HG02840 (cell line): Measurements from ENCODE around the gene ZNF467.

ENCODE experiments used
- ATAC-seq: cut with Tn5 transposase; IDR thresholded peaks from one replicate; pipeline ENCODE4 v1.9.1; 2021; ENCODE audit warnings: mild to moderate bottlenecking, moderate library complexity, moderate number of reproducible peaks; ENCODE audit not compliant: unreplicated experiment, low FRiP score

The ZNF467 gene, protein sequence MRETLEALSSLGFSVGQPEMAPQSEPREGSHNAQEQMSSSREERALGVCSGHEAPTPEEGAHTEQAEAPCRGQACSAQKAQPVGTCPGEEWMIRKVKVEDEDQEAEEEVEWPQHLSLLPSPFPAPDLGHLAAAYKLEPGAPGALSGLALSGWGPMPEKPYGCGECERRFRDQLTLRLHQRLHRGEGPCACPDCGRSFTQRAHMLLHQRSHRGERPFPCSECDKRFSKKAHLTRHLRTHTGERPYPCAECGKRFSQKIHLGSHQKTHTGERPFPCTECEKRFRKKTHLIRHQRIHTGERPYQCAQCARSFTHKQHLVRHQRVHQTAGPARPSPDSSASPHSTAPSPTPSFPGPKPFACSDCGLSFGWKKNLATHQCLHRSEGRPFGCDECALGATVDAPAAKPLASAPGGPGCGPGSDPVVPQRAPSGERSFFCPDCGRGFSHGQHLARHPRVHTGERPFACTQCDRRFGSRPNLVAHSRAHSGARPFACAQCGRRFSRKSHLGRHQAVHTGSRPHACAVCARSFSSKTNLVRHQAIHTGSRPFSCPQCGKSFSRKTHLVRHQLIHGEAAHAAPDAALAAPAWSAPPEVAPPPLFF

DNA sequence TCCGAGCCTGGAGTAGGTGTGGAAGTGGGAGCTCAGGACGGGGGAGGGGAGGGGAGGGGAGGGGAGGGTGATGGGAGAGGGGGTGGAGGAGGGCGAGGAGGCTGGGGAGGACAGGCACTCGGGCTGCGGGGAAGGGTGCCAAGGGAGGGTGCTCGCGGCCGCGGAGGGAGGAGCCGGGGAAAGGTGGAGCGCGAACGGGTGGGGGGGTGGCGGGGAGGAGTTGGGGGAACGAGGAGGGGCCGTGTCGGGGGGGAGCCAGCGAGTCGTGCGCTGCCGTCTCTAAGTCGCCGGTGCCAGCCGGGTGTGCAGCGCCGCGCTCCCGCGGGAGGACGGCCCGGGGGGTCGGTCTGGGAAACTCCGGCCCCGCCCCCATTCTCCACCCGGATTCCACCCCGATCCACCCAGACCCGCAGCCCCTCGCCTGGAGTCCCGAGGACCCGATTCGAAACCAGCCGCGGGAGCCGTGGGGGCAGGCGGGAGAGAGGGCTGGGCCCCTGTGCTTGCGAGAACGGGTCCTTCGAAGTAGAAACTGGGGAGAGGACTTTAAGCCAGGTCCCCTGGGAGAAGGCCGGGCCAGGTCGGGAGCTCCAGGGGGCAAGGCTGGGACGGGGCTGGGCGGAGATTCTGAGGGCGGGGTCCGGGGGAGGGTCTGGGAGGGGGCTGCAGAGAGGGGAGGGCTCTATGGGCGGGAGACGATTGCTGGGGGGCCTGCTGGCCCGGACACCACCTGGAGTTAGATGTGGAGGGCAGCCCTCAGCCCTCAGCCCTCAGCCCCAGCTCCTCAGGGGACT lies at the start of gene ZNF467:
ZNF467 (minus strand) TSS at position 143 of the 791 bp plus-strand sequence. CDS start 2,556 bp downstream, outside the sequence.
- ATAC-seq, result no peak

DNA sequence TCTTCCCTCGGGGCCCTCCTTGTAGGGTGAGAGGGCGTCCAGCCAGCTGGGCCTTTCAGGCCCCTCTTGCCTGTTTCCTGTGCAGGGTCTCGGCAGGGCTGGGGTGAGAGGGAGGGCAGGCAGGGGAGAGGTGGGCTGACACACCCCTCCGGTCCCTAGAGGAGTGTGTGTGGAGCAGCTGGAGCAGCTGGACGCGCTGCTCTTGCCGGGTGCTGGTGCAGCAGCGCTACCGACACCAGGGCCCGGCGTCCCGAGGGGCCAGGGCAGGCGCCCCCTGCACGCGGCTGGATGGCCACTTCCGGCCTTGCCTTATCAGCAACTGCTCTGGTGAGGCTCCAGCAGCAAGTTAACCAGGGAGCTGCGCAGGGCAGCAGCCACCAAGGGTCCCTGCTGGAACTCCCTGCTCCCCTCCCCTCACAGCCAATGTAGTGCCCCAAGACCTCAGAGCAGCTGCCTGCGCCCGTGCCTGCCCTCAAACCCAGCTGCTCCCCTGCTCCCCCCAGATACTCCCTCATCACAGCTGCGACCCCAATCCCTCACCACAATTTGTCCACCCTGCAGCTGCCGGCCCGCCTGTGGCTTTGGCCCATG lies 49.1 kb upstream of the ZNF467 start:
- no peak for ATAC-seq

DNA sequence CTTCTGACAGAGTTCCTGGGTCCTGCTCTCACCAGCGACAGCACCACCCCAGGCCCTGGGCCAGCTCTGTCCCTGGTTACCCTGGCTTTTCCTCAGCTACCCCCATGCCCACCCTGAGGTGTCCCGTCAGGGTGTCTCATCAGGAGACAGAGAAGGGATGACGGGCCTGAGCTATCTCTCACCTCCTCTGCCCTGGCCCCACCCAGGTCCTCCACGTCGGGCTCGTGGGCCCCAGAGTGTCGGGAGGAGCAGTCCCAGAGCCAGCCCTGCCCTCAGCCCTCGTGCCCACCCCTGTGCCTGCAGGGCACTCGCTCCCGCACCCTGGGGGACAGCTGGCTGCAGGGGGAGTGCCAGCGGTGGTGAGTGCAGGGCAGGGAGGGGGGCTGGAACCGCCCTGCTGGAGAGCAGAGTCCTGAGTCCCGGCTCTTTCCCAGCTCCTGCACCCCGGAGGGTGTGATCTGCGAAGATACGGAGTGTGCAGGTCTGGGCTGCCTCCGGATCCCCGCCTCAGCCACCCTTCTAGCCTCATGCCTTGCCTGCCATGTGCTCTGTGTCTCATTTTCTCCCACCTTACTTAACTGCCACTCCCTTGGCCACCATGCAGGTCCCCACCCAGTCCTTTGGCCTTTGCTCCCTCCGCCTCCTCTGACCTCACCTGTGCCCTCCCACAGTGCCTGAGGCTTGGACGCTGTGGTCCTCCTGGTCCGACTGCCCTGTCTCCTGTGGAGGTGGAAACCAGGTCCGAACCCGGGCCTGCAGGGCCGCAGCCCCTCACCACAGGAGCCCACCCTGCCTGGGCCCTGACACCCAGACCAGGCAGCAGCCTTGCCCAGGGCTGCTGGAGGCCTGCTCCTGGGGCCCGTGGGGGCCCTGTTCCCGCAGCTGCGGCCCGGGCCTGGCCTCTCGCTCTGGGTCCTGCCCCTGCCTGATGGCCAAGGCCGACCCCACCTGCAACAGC lies 48.1 kb upstream of the ZNF467 start:
- no peak for ATAC-seq

DNA sequence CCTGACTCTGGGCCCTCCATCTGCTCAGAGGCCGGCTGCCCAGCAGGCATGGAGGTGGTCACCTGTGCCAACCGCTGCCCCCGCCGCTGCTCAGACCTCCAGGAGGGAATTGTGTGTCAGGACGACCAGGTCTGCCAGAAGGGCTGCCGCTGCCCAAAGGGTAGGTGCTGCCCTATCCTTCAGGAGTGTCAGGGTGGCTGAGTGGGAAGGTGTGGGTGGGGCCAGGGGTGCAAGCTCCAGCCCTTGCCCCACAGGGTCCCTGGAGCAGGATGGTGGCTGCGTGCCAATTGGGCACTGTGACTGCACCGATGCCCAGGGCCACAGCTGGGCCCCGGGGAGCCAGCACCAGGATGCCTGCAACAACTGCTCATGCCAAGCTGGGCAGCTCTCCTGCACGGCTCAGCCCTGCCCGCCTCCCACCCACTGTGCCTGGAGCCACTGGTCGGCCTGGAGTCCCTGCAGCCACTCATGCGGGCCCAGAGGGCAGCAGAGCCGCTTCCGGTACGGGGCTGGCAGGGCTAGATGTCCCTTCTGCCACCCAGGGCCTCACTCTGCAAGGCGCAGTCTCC lies 47.3 kb upstream of the ZNF467 start:
- no peak for ATAC-seq

DNA sequence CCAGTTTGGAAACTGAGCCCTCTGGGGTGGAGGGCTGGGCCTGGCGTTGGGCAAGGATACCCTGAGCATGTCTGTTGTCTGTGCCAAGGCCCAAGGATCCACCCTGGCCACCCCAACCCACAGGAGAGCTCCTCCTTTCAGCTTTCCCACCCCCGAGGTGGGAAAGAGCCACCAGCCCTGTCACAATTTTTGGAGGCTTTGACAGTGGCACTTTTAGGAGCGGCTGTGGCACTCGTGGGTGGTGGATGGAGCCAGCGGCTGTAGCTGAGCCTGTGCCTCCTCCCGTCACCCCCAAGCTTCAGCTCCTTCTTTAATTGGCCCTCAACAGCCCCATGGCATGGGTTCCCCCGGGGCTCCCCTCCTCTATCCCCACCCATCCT lies 46.6 kb upstream of the ZNF467 start:
- ATAC-seq, result no peak

DNA sequence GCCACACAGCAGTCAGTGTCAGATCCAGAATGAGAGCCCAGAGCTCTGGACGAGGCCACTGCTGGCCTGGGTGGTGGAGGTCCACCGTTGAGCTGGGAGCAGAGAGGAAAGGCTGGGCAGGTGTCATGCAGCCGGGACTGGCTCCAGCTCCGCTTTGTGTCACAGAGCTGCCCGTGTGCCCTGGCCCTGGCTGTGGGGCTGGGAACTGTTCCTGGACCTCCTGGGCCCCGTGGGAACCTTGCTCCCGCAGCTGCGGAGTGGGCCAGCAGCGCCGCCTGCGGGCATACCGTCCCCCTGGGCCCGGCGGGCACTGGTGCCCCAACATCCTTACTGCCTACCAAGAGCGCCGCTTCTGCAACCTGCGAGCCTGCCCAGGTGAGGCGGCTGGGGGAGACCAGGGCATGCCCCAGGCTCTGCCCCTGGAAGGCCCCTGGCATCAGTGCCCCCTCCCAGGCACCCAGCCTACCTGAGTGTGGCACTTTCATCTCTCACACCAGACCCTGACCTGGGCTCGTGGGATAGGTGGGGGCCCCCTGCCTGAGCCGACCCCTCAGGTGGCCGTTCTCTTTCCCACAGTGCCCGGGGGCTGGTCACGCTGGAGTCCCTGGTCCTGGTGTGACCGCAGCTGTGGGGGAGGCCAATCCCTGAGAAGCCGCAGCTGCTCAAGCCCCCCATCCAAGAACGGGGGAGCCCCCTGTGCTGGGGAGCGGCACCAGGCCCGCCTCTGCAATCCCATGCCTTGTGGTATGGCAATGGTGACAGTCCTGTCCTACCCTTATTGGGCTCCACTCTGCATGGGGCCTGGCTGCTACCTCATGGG lies 46.0 kb upstream of the ZNF467 start:
- no peak for ATAC-seq

DNA sequence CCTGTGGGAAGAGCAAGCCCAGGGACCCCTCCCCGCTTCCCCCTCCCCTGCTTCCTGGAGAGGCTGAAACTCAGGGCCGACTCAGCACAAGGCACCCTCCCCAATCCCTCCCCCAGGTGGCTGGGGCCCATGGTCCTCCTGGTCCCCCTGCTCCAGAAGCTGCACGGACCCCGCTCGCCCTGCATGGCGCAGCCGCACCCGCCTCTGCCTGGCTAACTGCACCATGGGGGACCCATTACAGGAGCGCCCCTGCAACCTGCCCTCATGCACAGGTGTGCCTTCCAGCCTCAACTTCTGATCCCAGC lies 45.1 kb upstream of the ZNF467 start:
- ATAC-seq, result no peak

DNA sequence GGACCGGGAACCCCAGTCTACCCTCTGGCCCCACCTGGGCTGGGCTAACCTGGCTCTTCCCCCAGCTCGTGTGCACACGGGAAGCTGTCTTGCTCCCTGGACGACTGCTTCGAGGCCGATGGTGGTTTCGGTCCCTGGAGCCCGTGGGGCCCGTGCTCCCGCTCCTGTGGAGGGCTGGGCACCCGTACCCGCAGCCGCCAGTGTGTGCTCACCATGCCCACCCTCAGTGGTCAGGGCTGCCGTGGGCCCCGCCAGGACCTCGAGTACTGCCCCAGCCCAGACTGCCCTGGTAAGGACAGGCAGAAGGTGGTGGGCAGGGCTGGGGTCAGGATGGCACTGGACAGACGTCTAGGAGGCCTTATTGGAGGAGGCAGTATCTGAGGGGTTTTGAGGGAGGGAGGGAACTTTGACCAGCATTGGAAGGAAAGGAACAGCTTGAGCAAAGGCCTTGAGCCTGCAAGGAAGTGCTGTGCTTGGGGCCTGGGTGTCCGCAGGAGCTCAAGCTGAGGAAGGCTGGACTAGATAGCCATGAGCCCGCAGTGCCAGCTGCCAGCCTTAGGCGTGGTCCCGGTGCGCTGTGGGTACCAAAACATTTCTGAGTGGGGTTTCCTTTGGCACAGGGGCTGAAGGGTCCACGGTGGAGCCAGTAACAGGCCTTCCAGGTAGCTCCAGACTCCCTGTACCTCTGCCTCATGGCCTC lies 44.6 kb upstream of the ZNF467 start:
- ATAC-seq, result no peak

DNA sequence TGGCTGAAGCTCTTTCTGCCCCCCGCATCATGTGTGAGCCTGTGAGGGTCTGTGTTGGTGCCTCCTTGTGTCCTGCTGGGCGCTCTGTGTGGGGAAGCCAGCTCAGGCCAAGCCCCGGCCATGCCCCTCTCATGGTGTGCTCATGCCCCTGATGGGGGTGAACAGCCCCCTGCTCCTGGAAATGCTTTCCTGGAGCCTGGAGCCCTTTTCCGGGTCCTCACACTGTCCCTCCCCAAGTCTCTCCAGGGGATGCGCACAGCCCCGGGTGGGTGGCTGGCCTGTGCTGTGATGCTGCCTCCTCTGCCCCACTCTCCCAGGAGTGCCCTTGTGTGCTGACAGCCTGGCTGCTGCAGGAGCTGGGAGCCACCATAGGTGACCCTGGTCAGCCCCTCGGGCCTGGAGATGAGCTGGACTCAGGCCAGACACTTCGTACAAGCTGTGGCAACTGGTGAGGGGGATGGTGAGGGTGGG lies 43.9 kb upstream of the ZNF467 start:
- ATAC-seq, result no peak

DNA sequence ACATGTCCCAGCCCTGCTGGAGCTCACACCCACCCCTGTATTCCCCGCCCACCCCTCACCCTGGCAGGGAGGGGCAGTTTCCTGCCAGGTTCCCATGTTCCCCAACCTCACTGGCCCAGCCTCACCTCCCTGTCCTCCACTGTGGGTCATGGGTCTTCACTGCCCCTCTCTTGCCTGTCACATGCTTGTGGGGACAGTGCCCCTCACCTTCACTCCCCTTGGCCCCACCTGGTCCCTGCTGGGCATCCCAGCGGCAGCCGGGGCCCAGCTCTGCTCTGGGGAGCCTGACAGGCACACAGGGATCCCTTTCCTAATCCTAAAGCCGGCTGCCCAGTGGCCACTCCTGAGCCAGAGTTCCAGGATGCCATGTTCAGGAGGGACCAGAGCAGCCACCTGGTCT lies 43.4 kb upstream of the ZNF467 start:
- ATAC-seq, result no peak

DNA sequence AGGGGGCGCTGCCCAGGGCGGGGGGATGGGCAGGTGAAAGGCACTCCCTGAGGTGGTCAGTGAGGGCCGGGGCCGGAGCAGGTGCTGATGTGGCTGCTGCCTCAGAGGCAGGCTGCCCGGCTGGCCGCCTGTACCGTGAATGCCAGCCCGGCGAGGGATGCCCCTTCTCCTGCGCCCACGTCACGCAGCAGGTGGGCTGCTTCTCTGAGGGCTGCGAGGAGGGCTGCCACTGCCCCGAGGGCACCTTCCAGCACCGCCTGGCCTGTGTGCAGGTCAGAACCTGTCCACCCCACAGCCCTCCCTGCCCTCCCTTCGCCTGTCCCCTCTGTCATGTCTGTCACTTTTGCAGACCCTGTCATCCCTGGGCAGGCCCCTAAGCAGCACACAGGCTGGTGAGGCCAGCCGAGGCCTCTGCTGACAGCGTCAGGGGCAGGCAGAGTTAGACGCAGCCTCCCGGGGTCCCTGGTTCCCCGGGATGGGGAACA lies 42.9 kb upstream of the ZNF467 start:
- ATAC-seq, result no peak

DNA sequence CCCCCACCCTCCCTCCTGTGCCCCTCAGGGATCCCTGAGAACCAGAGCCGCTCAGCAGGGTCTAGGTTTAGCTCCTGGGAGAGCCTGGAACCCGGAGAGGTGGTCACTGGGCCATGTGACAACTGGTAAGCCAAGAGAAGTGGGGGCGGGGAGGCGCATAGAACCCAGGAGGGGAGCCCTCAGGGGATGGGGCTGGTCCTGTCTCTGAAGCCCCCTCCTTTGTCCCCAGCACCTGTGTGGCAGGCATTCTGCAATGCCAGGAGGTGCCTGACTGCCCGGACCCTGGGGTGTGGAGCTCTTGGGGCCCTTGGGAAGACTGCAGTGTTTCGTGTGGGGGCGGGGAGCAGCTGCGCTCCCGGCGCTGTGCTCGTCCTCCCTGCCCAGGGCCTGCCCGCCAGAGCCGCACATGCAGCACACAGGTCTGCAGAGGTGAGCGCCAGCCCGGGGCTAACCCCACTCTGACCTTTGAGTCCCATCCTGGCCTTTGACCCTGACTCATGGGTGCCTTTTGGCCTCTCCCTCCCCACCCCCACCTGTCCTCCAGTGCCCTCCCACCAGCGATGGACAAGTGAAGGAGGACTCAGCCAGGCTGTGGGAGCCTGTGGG lies 42.4 kb upstream of the ZNF467 start:
- ATAC-seq, result no peak

DNA sequence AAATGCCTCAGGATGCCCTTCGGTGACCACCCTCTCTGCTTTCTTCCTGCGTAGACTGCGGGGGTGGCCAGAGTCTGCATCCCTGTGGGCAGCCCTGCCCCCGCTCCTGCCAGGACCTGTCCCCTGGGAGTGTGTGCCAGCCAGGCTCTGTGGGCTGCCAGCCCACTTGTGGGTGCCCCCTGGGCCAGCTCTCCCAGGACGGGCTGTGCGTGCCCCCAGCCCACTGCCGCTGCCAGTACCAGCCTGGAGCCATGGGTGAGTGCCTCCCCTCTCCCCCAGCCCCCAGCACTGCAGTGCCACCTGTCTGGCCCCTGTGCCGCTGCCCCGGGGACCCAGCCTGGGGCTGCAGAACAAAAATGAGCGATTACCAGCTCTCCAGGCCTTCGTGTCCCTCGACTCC lies 41.7 kb upstream of the ZNF467 start:
- ATAC-seq, result no peak

DNA sequence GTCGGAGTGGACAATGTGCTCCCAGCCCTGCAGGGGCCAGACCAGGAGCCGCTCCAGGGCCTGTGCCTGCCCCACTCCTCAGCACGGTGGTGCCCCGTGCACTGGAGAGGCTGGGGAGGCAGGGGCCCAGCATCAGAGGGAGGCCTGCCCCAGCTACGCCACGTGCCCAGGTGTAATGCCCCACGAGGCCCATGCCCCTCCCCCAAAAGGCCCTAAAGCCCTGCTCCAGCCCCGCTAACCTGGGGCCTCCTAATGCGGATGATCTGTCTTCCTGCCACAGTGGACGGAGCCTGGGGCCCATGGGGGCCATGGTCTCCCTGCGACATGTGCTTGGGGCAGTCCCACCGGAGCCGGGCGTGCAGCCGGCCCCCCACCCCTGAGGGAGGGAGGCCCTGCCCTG lies 41.1 kb upstream of the ZNF467 start:
- no peak for ATAC-seq

DNA sequence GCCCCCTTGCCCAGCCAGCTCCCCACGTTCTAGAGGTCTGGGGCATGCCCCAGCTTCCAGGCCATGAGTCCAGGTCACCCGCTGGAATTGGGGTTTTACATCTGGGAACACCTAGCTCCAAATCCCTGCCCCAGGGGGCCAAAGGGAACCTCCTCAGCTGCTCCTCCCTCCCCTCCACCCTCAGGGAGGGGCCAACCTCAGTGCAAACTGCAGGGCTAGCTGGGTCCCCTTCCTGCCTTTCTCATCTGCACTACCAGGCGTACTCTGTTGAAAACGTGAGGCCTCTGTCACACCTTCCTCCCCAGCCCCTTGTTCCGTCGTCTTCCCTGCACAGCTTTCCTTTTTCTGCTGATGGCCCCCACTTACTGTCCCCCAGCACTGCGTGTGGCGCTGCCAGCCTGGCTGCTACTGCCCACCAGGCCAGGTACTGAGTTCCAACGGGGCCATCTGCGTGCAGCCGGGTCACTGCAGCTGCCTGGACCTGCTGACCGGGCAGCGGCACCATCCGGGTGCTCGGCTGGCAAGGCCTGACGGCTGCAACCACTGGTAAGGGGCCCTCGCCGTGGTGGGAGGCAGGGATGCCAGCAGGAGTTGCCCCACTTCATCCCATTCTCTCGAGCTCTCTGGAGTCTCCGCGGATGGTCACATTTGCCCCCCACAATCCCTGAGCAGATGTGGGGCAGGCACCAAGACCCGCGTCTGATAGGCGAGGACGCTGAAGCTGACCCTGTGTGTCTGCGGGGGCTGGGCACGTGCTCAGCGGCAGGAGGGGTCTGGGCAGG lies 40.1 kb upstream of the ZNF467 start:
- ATAC-seq, result no peak

DNA sequence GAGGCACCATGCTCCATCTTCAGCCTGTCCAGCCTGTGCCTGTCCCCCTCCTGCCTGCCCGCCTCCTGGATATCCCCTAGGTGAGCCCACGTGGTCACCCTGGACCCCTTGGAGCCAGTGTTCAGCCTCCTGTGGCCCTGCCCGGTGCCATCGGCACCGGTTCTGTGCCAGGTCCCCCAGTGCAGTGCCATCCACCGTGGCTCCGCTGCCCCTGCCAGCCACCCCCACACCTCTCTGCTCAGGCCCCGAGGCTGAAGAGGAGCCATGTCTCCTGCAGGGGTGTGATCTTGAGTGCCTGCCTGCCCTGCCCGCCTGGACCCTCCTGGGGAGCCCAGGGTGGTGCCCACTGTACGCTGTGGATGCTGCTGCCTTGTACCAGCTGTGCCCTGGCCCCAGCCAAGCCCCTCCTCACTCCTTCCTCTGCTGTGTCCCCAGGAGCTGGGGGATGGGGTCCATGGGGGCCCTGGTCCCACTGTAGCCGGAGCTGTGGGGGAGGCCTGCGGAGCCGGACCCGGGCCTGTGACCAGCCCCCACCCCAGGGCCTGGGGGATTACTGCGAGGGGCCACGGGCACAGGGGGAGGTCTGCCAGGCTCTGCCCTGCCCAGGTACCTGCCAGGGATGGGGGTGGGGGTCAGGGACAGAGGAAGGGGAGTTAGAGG lies 38.6 kb upstream of the ZNF467 start:
- no peak for ATAC-seq
